ENCODE results near the gene AMH.

- no peak for TF ChIP-seq CTCF (conservative IDR thresholded peaks at IDR 0.05; ENCODE audit: low read depth, low read length)
- TF ChIP-seq, protein P1, sequence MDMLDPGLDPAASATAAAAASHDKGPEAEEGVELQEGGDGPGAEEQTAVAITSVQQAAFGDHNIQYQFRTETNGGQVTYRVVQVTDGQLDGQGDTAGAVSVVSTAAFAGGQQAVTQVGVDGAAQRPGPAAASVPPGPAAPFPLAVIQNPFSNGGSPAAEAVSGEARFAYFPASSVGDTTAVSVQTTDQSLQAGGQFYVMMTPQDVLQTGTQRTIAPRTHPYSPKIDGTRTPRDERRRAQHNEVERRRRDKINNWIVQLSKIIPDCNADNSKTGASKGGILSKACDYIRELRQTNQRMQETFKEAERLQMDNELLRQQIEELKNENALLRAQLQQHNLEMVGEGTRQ (IDR thresholded peaks at IDR 0.05; ENCODE audit: low read depth, low read length): no peak
- TF ChIP-seq POLR2A (IDR thresholded peaks at IDR 0.05; ENCODE audit: low read depth, low read length): no peak
- TF ChIP-seq RCOR1 (IDR thresholded peaks at IDR 0.05; ENCODE audit: insufficient replicate concordance, low read length): no peak
- TF ChIP-seq MXI1 (IDR thresholded peaks at IDR 0.05; ENCODE audit: borderline replicate concordance, low read depth, low read length): peak; percentile 65; the same call in 1 of the 2 replicates
- TF ChIP-seq NFE2L2 (IDR thresholded peaks at IDR 0.05; ENCODE audit: low read depth, low read length): no peak
- TF ChIP-seq SMC3 (IDR thresholded peaks at IDR 0.05; ENCODE audit: low read depth, low read length): no peak
Measured at GRCh38 chr19:2291185-2291751, 42.1 kb downstream of the AMH start.

Data from IMR-90 (cell line).